ENCODE measurements around the gene PCA3. TPM values are rescaled to one million over a fixed set of nuclear protein-coding genes. Genes with fewer than 3 reads are reported as not detected.

Gene PCA3
- polyA plus RNA-seq, 3 donors from 2014 or later = not detected

DNA sequence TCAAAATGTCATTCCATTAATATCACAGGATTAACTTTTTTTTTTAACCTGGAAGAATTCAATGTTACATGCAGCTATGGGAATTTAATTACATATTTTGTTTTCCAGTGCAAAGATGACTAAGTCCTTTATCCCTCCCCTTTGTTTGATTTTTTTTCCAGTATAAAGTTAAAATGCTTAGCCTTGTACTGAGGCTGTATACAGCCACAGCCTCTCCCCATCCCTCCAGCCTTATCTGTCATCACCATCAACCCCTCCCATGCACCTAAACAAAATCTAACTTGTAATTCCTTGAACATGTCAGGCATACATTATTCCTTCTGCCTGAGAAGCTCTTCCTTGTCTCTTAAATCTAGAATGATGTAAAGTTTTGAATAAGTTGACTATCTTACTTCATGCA lies 20.6 kb downstream of the PCA3 start:
- H3K9me3 Mint-ChIP-seq = no peaks in the 10 kb centered on the region
- DNase-seq = no peak
- H3K27me3 Mint-ChIP-seq (ENCODE audit: low read depth in 3 of 3) = peaks cover 4 to 8% (median 7%) of the 10 kb centered on the region in 3 donors
- H3K4me1 Mint-ChIP-seq = no peaks in the 10 kb centered on the region
- H3K4me3 Mint-ChIP-seq = no peak overlapping the region
- no peaks in the 10 kb centered on the region for H3K36me3 Mint-ChIP-seq
- H3K27ac Mint-ChIP-seq = no peak overlapping the region

DNA sequence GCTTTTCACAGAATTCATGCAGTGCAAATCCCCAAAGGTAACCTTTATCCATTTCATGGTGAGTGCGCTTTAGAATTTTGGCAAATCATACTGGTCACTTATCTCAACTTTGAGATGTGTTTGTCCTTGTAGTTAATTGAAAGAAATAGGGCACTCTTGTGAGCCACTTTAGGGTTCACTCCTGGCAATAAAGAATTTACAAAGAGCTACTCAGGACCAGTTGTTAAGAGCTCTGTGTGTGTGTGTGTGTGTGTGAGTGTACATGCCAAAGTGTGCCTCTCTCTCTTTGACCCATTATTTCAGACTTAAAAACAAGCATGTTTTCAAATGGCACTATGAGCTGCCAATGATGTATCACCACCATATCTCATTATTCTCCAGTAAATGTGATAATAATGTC lies 21.3 kb downstream of the PCA3 start:
- Mint-ChIP-seq H3K4me3 (no peak overlapping the region), H3K4me1 (no peaks in the 10 kb centered on the region), H3K27ac (no peak overlapping the region), H3K9me3 (no peaks in the 10 kb centered on the region), H3K27me3 (ENCODE audit: low read depth in 3 of 3) (peaks cover 5 to 8% (median 7%) of the 10 kb centered on the region in 3 donors), H3K36me3 (no peaks in the 10 kb centered on the region)
- no peak for DNase-seq

DNA sequence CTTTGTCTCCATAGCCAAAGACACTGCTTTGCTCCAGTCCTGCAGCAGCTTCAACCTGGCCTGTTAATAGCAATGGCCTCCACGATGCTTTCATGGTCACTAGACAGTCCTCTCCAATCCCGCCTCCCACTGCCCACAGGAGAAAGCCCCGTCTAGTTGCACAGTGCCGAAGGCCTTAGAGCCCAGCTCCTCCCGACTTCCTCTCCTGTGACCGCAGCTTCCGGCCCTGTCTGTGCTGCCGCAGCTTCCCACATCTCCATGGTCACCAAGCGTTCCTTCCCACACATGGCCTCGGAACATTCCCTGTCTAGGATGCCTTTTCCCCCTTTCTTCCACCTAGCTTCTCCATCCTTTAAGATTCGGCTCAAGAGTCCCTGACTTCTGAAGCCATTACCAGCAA lies 23.4 kb downstream of the PCA3 start:
- Mint-ChIP-seq H3K27me3 (ENCODE audit: low read depth in 3 of 3) (peaks cover 5 to 8% (median 5%) of the 10 kb centered on the region in 3 donors), H3K36me3 (no peaks in the 10 kb centered on the region), H3K4me1 (no peaks in the 10 kb centered on the region), H3K27ac (no peak overlapping the region), H3K4me3 (no peak overlapping the region), H3K9me3 (no peaks in the 10 kb centered on the region)
- DNase-seq = no peak

DNA sequence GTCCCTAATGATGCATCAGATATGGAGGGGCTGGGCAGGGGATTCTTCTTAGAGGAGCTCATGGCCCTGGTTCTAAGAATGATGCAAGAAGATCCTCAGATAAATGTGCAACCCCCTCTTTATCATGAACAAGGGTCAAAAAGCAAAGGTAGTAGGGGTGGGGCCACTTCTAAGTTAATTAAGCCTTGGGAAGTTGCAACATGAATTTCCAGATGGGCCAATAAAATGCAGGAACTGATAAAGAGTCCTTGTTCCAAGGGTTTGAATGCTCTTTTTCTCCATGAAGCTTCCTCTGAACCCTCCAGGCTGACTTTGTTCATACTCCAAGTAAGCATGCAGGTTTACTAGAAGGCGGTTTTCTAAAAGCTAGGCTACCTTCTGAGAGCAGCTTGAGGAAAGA lies 25.6 kb downstream of the PCA3 start:
- no peaks in the 10 kb centered on the region for H3K9me3 Mint-ChIP-seq
- no peaks in the 10 kb centered on the region for H3K36me3 Mint-ChIP-seq
- no peak overlapping the region for H3K4me3 Mint-ChIP-seq
- no peak overlapping the region for H3K27ac Mint-ChIP-seq
- no peaks in the 10 kb centered on the region for H3K4me1 Mint-ChIP-seq
- DNase-seq = no peak
- peaks cover 2 to 4% (median 4%) of the 10 kb centered on the region in 3 donors for H3K27me3 Mint-ChIP-seq (ENCODE audit: low read depth in 3 of 3)

DNA sequence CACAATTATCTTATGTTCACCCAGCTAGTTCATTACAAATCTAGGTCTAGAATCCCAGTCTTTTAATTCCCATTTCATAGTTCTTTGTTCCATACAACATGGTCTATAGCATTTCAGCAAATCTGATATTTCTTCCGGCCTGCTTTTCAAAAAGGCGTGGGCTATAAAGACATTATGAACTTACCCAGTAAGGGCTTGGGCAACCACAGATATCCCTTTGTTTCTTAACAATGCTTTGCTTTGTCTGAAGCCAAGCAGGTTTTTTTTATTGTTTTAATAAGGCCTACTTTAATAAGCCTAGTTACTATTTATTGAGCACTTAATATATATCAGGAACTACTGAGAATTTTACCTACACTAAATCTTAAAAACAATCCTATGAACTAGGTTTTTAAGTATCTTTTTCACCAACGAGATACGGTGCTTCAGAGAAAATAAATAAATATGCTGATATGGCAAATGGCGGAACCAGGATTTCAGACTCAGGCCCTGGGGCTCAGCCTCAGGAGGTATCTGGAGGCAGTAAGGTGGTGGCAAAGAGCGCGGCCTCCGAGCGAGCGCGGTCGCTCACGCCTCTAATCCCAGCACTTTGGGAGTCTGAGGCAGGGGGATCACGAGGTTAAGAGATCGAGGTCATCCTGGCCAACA lies 29.7 kb downstream of the PCA3 start:
- no peak for DNase-seq
- H3K9me3 Mint-ChIP-seq = no peaks in the 10 kb centered on the region
- H3K27ac Mint-ChIP-seq = no peak overlapping the region
- peaks cover 0 to 5% (median 2%) of the 10 kb centered on the region in 3 donors for H3K27me3 Mint-ChIP-seq (ENCODE audit: low read depth in 3 of 3)
- no peaks in the 10 kb centered on the region for H3K4me1 Mint-ChIP-seq
- H3K4me3 Mint-ChIP-seq = no peak overlapping the region
- no peaks in the 10 kb centered on the region for H3K36me3 Mint-ChIP-seq

DNA sequence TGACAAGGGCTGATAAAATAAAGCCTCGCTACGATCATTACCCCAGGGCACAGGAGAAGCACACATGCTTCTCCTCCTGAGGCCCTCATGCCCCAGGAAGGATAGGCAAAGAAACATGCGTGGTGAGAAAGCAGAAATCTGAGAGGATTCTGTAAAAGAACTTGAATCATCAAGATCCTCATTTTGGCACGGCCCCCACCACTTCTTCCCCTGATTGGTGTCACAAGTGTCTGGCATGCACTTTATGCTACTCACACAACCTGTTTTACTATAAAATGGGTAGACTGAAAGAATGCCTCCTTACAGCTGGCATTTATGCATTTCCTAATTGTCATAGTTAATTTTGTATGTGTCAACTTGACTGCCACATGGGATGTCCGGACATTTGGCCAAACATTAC lies 32.1 kb downstream of the PCA3 start:
- H3K27ac Mint-ChIP-seq = no peak overlapping the region
- H3K27me3 Mint-ChIP-seq (ENCODE audit: low read depth in 3 of 3) = peaks cover 1 to 4% (median 3%) of the 10 kb centered on the region in 3 donors
- no peaks in the 10 kb centered on the region for H3K4me1 Mint-ChIP-seq
- H3K4me3 Mint-ChIP-seq = no peak overlapping the region
- DNase-seq = no peak
- no peaks in the 10 kb centered on the region for H3K9me3 Mint-ChIP-seq
- H3K36me3 Mint-ChIP-seq = no peaks in the 10 kb centered on the region

DNA sequence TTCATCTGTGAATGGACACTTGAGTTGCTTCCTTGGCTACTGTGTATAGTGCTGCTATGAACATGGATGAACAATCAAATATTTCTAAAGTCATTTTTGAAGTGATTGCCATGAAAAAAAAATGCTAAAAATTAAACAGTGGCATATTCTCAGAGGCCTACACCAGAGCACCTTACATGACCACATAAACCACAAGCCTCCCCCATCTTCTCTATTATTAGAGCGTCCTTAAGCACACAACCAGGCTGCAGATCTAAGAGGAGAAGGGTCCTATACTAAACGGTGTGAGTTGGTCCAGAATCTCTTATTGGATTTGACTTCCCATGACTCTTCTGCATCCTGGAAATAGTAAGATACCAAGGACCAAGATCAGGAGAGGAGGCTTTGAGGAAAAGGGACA lies 34.3 kb downstream of the PCA3 start:
- no peak overlapping the region for H3K4me3 Mint-ChIP-seq
- H3K4me1 Mint-ChIP-seq = no peaks in the 10 kb centered on the region
- DNase-seq = no peak
- H3K9me3 Mint-ChIP-seq = no peaks in the 10 kb centered on the region
- no peaks in the 10 kb centered on the region for H3K36me3 Mint-ChIP-seq
- peaks cover 2 to 4% (median 4%) of the 10 kb centered on the region in 3 donors for H3K27me3 Mint-ChIP-seq (ENCODE audit: low read depth in 3 of 3)
- no peak overlapping the region for H3K27ac Mint-ChIP-seq

DNA sequence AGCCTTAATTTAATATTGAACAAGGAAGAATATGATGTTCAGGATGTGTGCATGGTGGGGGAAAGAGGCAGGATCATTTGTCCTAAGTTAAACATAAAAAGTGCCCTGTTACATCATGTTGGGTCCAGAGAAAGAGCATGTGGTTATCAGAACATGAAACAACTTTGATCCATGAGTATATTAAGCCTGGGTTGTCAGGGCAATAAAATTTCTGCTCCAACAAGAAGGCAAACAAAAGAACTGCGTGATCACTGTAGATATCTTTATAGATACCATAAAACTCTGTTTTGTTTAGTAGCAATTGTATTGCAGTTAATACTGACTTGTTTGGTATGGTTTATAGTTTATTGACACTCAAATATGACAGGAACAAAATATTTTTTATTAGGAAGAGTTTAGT lies 35.2 kb downstream of the PCA3 start:
- DNase-seq = no peak
- no peaks in the 10 kb centered on the region for H3K36me3 Mint-ChIP-seq
- peaks cover 2 to 10% (median 6%) of the 10 kb centered on the region in 3 donors for H3K27me3 Mint-ChIP-seq (ENCODE audit: low read depth in 3 of 3)
- H3K27ac Mint-ChIP-seq = no peak overlapping the region
- H3K4me3 Mint-ChIP-seq = no peak overlapping the region
- H3K4me1 Mint-ChIP-seq = no peaks in the 10 kb centered on the region
- H3K9me3 Mint-ChIP-seq = no peaks in the 10 kb centered on the region

DNA sequence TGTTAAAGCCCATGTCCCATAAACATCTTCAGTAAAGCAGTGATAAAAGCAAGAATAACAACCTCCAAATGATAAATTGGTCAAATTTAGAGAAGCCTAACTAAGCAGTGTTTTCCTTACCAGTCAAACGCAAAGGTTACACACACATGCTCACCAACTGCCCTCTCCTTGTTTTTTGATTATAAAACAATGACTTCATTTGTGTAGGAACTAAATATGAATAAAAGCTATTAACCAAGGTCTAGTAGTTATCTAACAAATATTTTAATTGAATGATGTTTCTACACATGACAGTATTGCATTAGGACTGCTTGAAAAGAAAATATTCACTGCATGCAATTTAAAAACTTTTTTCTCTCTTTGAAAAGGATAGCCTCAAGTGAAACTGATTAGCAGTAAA lies 36.7 kb downstream of the PCA3 start:
- Mint-ChIP-seq H3K4me3 (no peak overlapping the region), H3K27ac (no peak overlapping the region), H3K4me1 (no peaks in the 10 kb centered on the region), H3K36me3 (no peaks in the 10 kb centered on the region), H3K9me3 (no peaks in the 10 kb centered on the region), H3K27me3 (ENCODE audit: low read depth in 3 of 3) (peaks cover 2 to 16% (median 6%) of the 10 kb centered on the region in 3 donors)
- DNase-seq = no peak

DNA sequence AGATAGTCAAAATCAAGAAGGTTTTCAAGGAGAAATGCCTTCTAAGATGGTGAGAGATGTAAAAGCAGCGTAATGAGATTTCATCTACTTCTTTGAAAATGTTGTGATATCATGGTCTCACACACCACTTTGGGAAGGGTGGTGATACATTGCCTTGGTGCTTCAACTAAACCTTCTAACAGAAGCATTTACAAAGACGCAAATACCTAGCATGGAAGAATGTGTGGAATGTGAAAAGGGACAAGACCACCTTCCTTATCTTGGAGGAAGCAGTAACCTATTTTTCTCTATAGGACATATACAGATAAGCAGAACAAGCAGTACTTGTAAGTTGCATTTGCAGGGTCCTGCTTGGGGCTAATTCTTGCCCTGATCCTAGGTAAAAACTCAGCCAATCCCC lies 38.8 kb downstream of the PCA3 start:
- Mint-ChIP-seq H3K4me3 (no peak overlapping the region), H3K9me3 (no peaks in the 10 kb centered on the region), H3K27ac (no peak overlapping the region), H3K4me1 (no peaks in the 10 kb centered on the region), H3K27me3 (ENCODE audit: low read depth in 3 of 3) (peaks cover 0 to 18% (median 11%) of the 10 kb centered on the region in 3 donors), H3K36me3 (no peaks in the 10 kb centered on the region)
- DNase-seq = no peak

DNA sequence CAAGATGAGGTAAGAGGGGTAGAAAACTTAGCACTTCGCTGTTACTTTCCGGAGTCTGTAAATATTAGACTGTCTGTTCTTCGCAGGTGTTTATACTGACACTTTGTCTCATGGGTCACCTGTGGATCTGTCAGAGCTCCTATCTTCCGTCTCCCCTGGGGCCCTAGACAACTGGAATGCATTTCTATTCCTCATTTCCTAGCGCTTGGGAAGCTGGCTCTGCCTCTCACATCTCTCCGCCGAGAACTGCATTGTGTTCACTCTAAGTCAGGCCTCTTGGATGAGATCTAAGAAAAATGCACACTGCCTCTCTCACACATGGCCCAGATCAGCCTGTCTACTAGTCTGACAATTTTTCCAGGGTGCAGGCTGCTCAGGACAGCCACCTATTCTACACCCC lies 39.5 kb downstream of the PCA3 start:
- H3K9me3 Mint-ChIP-seq = no peaks in the 10 kb centered on the region
- H3K36me3 Mint-ChIP-seq = no peaks in the 10 kb centered on the region
- H3K4me1 Mint-ChIP-seq = no peaks in the 10 kb centered on the region
- peaks cover 0 to 22% (median 11%) of the 10 kb centered on the region in 3 donors for H3K27me3 Mint-ChIP-seq (ENCODE audit: low read depth in 3 of 3)
- H3K4me3 Mint-ChIP-seq = no peak overlapping the region
- DNase-seq = no peak
- H3K27ac Mint-ChIP-seq = no peak overlapping the region

DNA sequence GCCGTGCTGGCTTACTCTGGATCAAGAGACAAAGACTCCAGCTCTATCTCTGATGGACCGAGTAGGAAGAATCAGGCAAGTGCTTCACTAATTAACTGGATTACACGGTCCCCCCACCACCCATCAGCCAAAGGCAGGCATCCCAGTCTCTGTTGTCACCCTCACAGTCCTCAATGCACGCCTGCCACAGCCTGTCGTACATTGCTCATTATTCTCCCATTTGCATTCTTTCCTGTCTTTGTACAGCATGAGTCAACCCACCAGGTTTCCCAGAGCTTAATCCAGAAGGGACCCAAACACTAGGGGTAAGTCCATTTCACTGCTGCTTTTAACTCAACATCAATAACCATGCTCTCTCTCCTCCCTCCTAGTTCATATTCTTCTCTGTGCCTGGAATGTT lies 44.4 kb downstream of the PCA3 start:
- Mint-ChIP-seq H3K4me3 (no peak overlapping the region), H3K36me3 (no peaks in the 10 kb centered on the region), H3K9me3 (no peaks in the 10 kb centered on the region), H3K27me3 (ENCODE audit: low read depth in 3 of 3) (peaks cover 2 to 24% (median 6%) of the 10 kb centered on the region in 3 donors), H3K27ac (no peak overlapping the region), H3K4me1 (no peaks in the 10 kb centered on the region)
- no peak for DNase-seq

DNA sequence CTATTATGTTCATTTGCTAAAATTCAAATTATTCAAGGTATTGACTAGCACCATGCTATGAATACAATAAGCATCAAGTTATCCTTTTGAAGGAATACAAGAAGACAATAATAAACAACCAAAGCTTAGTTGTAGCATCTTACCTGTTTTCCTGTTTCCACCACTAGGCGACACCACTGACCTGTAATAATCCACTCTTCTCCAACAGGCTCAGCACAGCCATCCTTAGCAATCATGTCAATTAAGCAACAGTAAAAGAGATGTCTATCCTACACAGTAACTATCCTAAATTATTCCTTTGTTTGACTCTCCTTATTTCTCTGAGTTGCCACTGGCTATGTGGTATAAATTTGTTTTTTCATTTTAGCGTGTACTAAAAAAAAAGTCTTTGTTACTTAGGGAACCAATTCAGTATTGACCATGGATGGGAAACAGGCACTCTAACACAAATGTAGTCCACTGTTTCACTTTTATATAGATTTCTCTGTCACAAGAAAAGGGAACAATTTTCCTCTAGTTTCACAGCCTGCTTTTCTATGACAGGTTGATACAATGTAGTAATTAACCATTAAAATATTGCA lies 46.2 kb downstream of the PCA3 start:
- Mint-ChIP-seq H3K4me3 (no peak overlapping the region), H3K9me3 (no peaks in the 10 kb centered on the region), H3K36me3 (no peaks in the 10 kb centered on the region), H3K27ac (no peak overlapping the region), H3K27me3 (ENCODE audit: low read depth in 3 of 3) (peaks cover 2 to 15% (median 4%) of the 10 kb centered on the region in 3 donors), H3K4me1 (no peaks in the 10 kb centered on the region)
- DNase-seq = no peak

DNA sequence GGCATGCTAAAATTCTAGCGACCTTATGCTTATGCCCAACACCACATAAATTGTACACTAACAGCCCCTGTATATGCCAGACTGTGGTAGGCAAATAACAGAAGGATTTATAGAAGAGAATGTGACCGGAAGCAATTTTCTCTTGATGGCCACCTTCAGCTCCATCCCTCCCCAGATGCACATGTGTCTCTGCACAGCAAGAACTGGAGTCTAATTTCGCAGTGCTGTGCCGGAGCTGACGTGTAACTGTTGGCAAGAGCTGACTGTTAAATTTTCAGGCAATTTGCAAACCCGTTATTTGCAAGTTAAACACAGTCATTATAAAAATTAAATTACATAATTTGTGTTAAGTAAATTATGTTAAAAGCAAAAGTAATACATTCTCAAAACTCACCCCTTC lies 48.4 kb downstream of the PCA3 start:
- Mint-ChIP-seq H3K4me1 (no peaks in the 10 kb centered on the region), H3K9me3 (no peaks in the 10 kb centered on the region), H3K27me3 (ENCODE audit: low read depth in 3 of 3) (peaks cover 0 to 14% (median 2%) of the 10 kb centered on the region in 3 donors), H3K36me3 (no peaks in the 10 kb centered on the region), H3K4me3 (no peak overlapping the region), H3K27ac (no peak overlapping the region)
- no peak for DNase-seq

DNA sequence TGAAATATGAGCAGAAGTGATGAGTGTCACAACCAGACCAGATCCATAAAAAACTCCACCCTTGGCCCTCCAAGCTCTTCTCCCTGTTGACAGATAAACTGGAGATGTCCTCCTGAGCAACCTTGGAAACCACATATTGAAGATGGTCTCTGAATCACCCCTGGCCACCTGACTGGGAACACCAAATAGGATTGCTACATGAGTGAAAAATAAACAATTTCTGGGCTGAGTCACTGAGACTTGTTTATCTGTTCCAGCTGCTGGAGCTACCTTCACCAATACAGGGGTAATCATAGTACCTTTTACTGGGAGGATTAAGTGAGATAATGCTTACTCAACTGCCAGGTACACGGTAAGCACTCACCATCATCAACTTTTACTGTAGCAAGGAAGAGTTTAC lies 53.3 kb downstream of the PCA3 start:
- no peak overlapping the region for H3K27ac Mint-ChIP-seq
- peaks cover 0 to 2% (median 0%) of the 10 kb centered on the region in 6 donors for H3K9me3 Mint-ChIP-seq
- peaks cover 0 to 3% (median 0%) of the 10 kb centered on the region in 3 donors for H3K27me3 Mint-ChIP-seq (ENCODE audit: low read depth in 3 of 3)
- H3K4me1 Mint-ChIP-seq = no peaks in the 10 kb centered on the region
- no peak for DNase-seq
- no peak overlapping the region for H3K4me3 Mint-ChIP-seq
- H3K36me3 Mint-ChIP-seq = no peaks in the 10 kb centered on the region
